ENCODE data around the gene PTPRR. TPM values are rescaled to one million over a fixed set of nuclear protein-coding genes. Genes with fewer than 3 reads are reported as not detected.

Gene PTPRR
- total and polyA plus RNA-seq, 4 donors: 0.02 to 0.08 TPM; not detected in 2

DNA sequence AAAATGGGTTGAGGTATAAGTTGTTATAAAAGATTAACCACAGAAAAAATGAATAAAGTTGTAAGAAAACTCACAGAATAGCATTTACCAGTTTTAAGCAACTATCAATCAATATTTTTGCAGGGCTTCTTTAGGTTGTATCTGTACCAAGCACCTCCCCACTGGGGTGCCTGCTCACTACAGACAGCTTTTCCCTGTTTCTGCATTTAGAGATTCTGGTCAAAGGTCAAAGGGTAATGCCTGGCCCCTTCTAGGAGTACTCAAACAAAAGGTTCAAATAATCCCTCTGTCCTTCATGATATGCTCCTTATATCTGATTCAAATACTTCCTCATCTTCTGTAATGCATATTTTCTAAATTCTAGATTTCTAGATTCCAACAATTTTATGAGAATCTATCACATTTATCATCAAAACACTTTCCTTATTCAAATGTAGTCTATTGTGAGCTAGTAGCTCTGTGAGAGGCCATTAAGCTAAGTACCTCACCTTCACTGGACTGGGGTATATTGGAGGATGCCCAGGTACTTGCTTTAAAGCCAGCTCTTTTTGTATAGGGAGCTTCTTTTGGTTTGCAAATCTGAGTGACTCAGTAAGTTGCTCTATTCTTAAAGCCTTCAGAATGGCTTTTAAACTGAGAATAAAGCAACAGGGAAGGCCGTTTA lies 162.6 kb downstream of the PTPRR start:
- peaks cover 0 to 1% (median 0%) of the 10 kb centered on the region in 4 donors for H3K27me3 ChIP-seq (ENCODE audit: control insufficient read depth in 4 of 4, insufficient read depth in 4 of 4, low read length in 3 of 4)
- no peaks in the 10 kb centered on the region for H3K4me1 ChIP-seq (ENCODE audit: control insufficient read depth in 4 of 4, insufficient read depth in 4 of 4, low read length in 3 of 4)
- H3K36me3 ChIP-seq (ENCODE audit: control insufficient read depth in 4 of 4, insufficient read depth in 3 of 4, low read depth in 1 of 4, low read length in 3 of 4): no peaks in the 10 kb centered on the region
- no peaks in the 10 kb centered on the region for H3K9me3 ChIP-seq (ENCODE audit: control insufficient read depth in 4 of 4, low read length in 3 of 4)
- no peak overlapping the region for H3K4me3 ChIP-seq (ENCODE audit: low read depth in 1 of 3, low read length in 3 of 3)
- H3K27ac ChIP-seq (ENCODE audit: low read depth in 1 of 2, low read length in 2 of 2): no peak overlapping the region
- H3K9ac ChIP-seq (ENCODE audit: low read depth in 1 of 2, low read length in 2 of 2): no peak overlapping the region
- no peak for TF ChIP-seq EGR1 (IDR thresholded peaks at IDR 0.05; ENCODE audit: low read depth in 2 of 2)
- TF ChIP-seq ATF3 (IDR thresholded peaks at IDR 0.05): no peak
- TF ChIP-seq RAD21 (IDR thresholded peaks at IDR 0.05): no peak
- no peak for TF ChIP-seq ZBTB33 (IDR thresholded peaks at IDR 0.05)
- TF ChIP-seq FOXA1 (IDR thresholded peaks at IDR 0.05): no peak
- no peak for TF ChIP-seq JUND (IDR thresholded peaks at IDR 0.05)
- no peak for TF ChIP-seq TAF1 (conservative IDR thresholded peaks at IDR 0.05)
- TF ChIP-seq HNF4G (IDR thresholded peaks at IDR 0.05): no peak
- no peak for TF ChIP-seq REST (IDR thresholded peaks at IDR 0.05)
- WGBS: 69% methylated on average over 1 of the region's 1 CpG
- DNase-seq (ENCODE audit: low spot score): no peak

DNA sequence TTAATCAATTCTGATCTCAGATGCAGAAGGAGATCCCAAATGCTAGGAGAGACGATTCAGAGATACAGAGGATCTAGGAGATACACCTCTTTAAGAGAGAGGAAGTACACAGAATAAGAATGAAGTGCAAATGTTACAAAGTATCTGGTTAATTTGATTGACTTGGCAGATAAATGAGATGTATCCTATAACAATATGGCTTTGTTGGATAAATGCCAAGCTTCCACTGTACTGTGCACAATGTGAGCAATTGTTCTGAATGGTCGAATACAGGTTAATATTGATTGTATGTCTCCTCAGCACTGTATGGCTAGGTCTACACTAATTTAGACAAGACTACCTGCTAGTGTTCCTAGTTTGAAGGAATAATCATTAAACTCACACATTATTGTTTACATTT lies 163.7 kb downstream of the PTPRR start:
- H3K9ac ChIP-seq (ENCODE audit: low read depth in 1 of 2, low read length in 2 of 2): no peak overlapping the region
- H3K9me3 ChIP-seq (ENCODE audit: control insufficient read depth in 4 of 4, low read length in 3 of 4): no peaks in the 10 kb centered on the region
- no peak overlapping the region for H3K27ac ChIP-seq (ENCODE audit: low read depth in 1 of 2, low read length in 2 of 2)
- WGBS: 57% methylated on average over 2 of the region's 2 CpGs
- H3K4me1 ChIP-seq (ENCODE audit: control insufficient read depth in 4 of 4, insufficient read depth in 4 of 4, low read length in 3 of 4): no peaks in the 10 kb centered on the region
- H3K36me3 ChIP-seq (ENCODE audit: control insufficient read depth in 4 of 4, insufficient read depth in 3 of 4, low read depth in 1 of 4, low read length in 3 of 4): no peaks in the 10 kb centered on the region
- no peak for DNase-seq (ENCODE audit: low spot score)
- peaks cover 0 to 6% (median 0%) of the 10 kb centered on the region in 4 donors for H3K27me3 ChIP-seq (ENCODE audit: control insufficient read depth in 4 of 4, insufficient read depth in 4 of 4, low read length in 3 of 4)
- H3K4me3 ChIP-seq (ENCODE audit: low read depth in 1 of 3, low read length in 3 of 3): no peak overlapping the region
- no peak for TF ChIP-seq HNF4G (IDR thresholded peaks at IDR 0.05)
- no peak for TF ChIP-seq JUND (IDR thresholded peaks at IDR 0.05)
- no peak for TF ChIP-seq EGR1 (IDR thresholded peaks at IDR 0.05; ENCODE audit: low read depth in 2 of 2)
- TF ChIP-seq YY1 (IDR thresholded peaks at IDR 0.05): no peak
- no peak for TF ChIP-seq FOXA1 (IDR thresholded peaks at IDR 0.05)
- no peak for TF ChIP-seq ATF3 (IDR thresholded peaks at IDR 0.05)
- no peak for TF ChIP-seq HNF4A (conservative IDR thresholded peaks at IDR 0.05)
- TF ChIP-seq REST (IDR thresholded peaks at IDR 0.05): no peak
- TF ChIP-seq FOXA2 (IDR thresholded peaks at IDR 0.05): no peak
- TF ChIP-seq RXRA (IDR thresholded peaks at IDR 0.05): no peak
- TF ChIP-seq MAX (IDR thresholded peaks at IDR 0.05): no peak
- TF ChIP-seq CTCF (IDR thresholded peaks at IDR 0.05; ENCODE audit: low read depth, low read length, missing input control): no peak
- no peak for TF ChIP-seq RAD21 (IDR thresholded peaks at IDR 0.05)
- TF ChIP-seq GABPA (IDR thresholded peaks at IDR 0.05 in 1 of 2, conservative IDR thresholded peaks at IDR 0.05 in 1 of 2): no peak
- no peak for TF ChIP-seq NR2F2 (IDR thresholded peaks at IDR 0.05)
- no peak for TF ChIP-seq SP1 (IDR thresholded peaks at IDR 0.05)
- no peak for TF ChIP-seq TAF1 (conservative IDR thresholded peaks at IDR 0.05)

Data from liver (tissue), 9 donors.